MCF 10A (cell line): Measurements from ENCODE around the gene ADAMTS13. TPM values are rescaled to one million over a fixed set of nuclear protein-coding genes. Genes with fewer than 3 reads are reported as not detected.

Experiments
- BruUV-seq: library from RNA; stranded (reverse); fragments of 400-500 nt; replicated peaks from 2 replicates; lab custom pipeline; 2021; lab: Mats Ljungman, UMichigan
- CTCF ChIA-PET: fragments of 300-600 bp; sonication (Branson Sonifier 250); formaldehyde crosslinking; extraction: SDS; loops from one replicate; lab custom pipeline; 2021; ENCODE audit warnings: antibody characterized with exemption, inconsistent platforms; lab: Yijun Ruan, JAX
- POLR2A ChIA-PET: fragments of 300-600, 350-650 bp; sonication (Branson Sonifier 250); formaldehyde crosslinking; extraction: SDS; loops from one replicate; lab custom pipeline; 2020; ENCODE audit warnings: antibody characterized with exemption, inconsistent platforms; lab: Yijun Ruan, JAX
- DNase-seq: peaks from one replicate; pipeline ENCODE4 v3.0.0-alpha.2; 2018; ENCODE audit not compliant: unreplicated experiment
- H3K27ac Mint-ChIP-seq: one replicate; pipeline ENCODE4 v1.8.0; 2022; ENCODE audit warnings: mild to moderate bottlenecking, low read depth, mixed read lengths; ENCODE audit not compliant: unreplicated experiment
- H3K27me3 Mint-ChIP-seq: one replicate; pipeline ENCODE4 v1.8.0; 2022; ENCODE audit warnings: mixed read lengths; ENCODE audit not compliant: insufficient read depth, unreplicated experiment
- H3K36me3 Mint-ChIP-seq: one replicate; pipeline ENCODE4 v1.8.0; 2022; ENCODE audit warnings: mild to moderate bottlenecking, moderate library complexity, mixed read lengths; ENCODE audit not compliant: insufficient read depth, unreplicated experiment
- H3K4me1 Mint-ChIP-seq: one replicate; pipeline ENCODE4 v1.8.0; 2022; ENCODE audit warnings: mixed read lengths; ENCODE audit not compliant: insufficient read depth, unreplicated experiment
- H3K4me3 Mint-ChIP-seq: one replicate; pipeline ENCODE4 v1.8.0; 2022; ENCODE audit warnings: mild to moderate bottlenecking, moderate library complexity, mixed read lengths; ENCODE audit not compliant: unreplicated experiment
- H3K9me3 Mint-ChIP-seq: one replicate; pipeline ENCODE4 v1.8.0; 2022; ENCODE audit warnings: mixed read lengths; ENCODE audit not compliant: unreplicated experiment
- intact Hi-C: fragments of 100-400 bp; cut with micrococcal nuclease; formaldehyde crosslinking; loops from 2 replicates; pipeline ENCODE4 v1.14.1; 2022
- total RNA-seq: library from RNA; stranded (reverse); gene quantifications from 2 replicates; pipeline ENCODE4 v1.2.3, GENCODE V29; 2022
- TF ChIP-seq, protein P1 (sequence below): fragments of 200-600 bp; IDR thresholded peaks from one replicate; pipeline ENCODE4 v1.8.0; 2022; ENCODE audit warnings: antibody characterized with exemption, mild to moderate bottlenecking; ENCODE audit not compliant: unreplicated experiment

ADAMTS13 gene
- total RNA-seq, 1 experiment from 2014 or later: 4.1 TPM

DNA sequence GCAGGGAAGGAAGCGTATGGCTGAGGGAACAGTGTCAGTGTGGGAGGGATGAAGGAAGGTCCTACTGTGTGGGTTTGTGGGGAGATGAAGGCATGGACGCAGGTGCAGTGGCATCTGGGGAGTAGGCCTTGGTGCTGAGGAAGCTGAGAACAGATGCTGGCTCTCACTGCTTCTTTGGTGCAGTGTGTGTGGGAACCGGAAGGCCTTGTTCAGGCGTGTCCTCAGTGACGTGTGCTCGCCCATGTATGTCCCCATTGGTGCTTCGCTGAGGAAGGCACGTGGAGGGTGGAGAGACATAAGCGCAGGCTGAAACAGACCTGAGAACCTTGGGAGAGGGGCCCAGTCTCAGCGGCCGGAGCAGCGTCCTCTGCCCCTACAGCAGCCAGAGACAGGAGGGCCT is 18.7 kb downstream of the ADAMTS13 start:
- Mint-ChIP-seq H3K4me3 (no peak overlapping the region), H3K27ac (no peak overlapping the region), H3K36me3 (no peaks in the 10 kb centered on the region), H3K9me3 (no peaks in the 10 kb centered on the region), H3K27me3 (peaks cover 4% of the 10 kb centered on the region), H3K4me1 (no peaks in the 10 kb centered on the region)
- TF ChIP-seq, protein P1, sequence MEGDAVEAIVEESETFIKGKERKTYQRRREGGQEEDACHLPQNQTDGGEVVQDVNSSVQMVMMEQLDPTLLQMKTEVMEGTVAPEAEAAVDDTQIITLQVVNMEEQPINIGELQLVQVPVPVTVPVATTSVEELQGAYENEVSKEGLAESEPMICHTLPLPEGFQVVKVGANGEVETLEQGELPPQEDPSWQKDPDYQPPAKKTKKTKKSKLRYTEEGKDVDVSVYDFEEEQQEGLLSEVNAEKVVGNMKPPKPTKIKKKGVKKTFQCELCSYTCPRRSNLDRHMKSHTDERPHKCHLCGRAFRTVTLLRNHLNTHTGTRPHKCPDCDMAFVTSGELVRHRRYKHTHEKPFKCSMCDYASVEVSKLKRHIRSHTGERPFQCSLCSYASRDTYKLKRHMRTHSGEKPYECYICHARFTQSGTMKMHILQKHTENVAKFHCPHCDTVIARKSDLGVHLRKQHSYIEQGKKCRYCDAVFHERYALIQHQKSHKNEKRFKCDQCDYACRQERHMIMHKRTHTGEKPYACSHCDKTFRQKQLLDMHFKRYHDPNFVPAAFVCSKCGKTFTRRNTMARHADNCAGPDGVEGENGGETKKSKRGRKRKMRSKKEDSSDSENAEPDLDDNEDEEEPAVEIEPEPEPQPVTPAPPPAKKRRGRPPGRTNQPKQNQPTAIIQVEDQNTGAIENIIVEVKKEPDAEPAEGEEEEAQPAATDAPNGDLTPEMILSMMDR: no peak
- ChIA-PET POLR2A (no interaction called here), CTCF (no interaction called here)
- DNase-seq: no peak
- intact Hi-C loops: no loop called here
- BruUV-seq: no TSS peak

DNA sequence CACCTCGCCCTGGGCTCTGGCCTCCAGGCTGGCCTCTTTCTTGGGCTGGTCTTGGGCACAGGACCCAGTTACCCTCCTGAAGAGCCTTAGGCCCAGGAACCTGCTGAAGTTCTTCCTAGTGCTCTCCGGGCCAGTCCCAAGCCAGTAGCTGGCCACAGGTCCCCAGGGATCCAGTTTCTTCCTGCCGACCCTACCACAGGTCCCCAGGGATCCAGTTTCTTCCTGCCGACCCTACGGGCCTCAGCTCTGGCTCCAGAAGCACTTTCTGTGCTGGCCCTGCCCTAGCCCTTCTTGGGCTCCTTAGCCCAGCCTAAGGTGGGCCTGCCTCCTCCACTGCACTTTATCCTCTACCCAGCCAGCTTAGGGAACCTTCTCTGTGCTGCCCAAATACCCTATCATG is 19.4 kb downstream of the ADAMTS13 start:
- Mint-ChIP-seq H3K27me3 (peaks cover 11% of the 10 kb centered on the region), H3K4me3 (no peak overlapping the region), H3K4me1 (no peaks in the 10 kb centered on the region), H3K36me3 (no peaks in the 10 kb centered on the region), H3K27ac (no peak overlapping the region), H3K9me3 (no peaks in the 10 kb centered on the region)
- no peak for DNase-seq
- TF ChIP-seq, protein P1: no peak
- ChIA-PET POLR2A (no interaction called here), CTCF (interaction anchor here (0.8 kb wide), 1 partner anchor 22 kb away, joined by 3 read pairs; no protein-coding TSS in a partner anchor)
- no TSS peak for BruUV-seq
- intact Hi-C loops: no loop called here

DNA sequence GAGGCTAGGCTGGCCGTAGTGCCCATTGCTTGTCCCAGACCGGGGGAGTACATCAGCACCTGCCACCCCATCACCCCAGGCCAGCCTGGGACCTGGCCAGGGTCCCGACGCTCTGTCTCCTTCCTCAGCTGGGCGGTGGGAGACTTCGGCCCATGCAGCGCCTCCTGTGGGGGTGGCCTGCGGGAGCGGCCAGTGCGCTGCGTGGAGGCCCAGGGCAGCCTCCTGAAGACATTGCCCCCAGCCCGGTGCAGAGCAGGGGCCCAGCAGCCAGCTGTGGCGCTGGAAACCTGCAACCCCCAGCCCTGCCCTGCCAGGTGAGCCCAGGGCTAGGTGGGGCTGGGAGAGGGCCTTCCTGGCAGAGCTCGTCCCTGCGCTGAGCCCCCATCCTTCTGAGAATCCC is 21.1 kb downstream of the ADAMTS13 start:
- CTCF ChIA-PET: no interaction called here
- no TSS peak for BruUV-seq
- Mint-ChIP-seq H3K27ac (no peak overlapping the region), H3K36me3 (no peaks in the 10 kb centered on the region), H3K9me3 (no peaks in the 10 kb centered on the region), H3K4me1 (no peaks in the 10 kb centered on the region), H3K27me3 (peaks cover 15% of the 10 kb centered on the region), H3K4me3 (no peak overlapping the region)
- POLR2A ChIA-PET: no interaction called here
- intact Hi-C loops: no loop called here
- TF ChIP-seq, protein P1: no peak
- no peak for DNase-seq

DNA sequence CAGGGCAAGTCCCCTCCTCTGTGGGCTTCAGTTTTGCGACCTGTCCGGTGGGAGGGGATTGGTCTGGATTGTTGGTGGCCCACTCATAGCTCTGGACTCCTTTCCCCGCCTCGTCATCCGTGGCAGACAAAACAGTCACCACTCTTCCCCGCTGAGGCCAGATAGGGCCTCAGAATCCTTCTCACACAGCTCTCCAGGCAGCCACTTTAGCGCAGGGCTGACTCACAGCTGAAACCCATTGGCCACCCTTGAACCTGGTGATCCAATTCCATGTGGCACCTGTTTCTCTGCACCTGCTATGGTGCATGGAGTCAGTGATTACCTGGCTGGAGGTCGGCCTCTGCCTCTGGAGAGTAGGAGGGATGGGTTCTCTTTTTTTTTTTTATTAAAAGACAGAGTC is 21.8 kb downstream of the ADAMTS13 start:
- Mint-ChIP-seq H3K9me3 (no peaks in the 10 kb centered on the region), H3K36me3 (no peaks in the 10 kb centered on the region), H3K27me3 (peaks cover 15% of the 10 kb centered on the region), H3K4me1 (no peaks in the 10 kb centered on the region), H3K27ac (no peak overlapping the region), H3K4me3 (no peak overlapping the region)
- CTCF ChIA-PET: interaction anchor here (0.5 to 1.6 kb wide), 3 partner anchors 10 to 355 kb away, joined by 3 read pairs; no protein-coding TSS in a partner anchor
- BruUV-seq: no TSS peak
- intact Hi-C loops: no loop called here
- POLR2A ChIA-PET: no interaction called here
- no peak for DNase-seq
- TF ChIP-seq, protein P1: no peak
